Gastrocnemius medialis (tissue), 4 donors: ENCODE measurements around the gene NFAM1. TPM values are rescaled to one million over a fixed set of nuclear protein-coding genes. Genes with fewer than 3 reads are reported as not detected.

Source experiments
- ATAC-seq, 2 donors: fragments of 150-250 bp; one replicate each; pipeline ENCODE4 v1.9.1; 2016
- DNase-seq, 2 donors: peaks; one replicate each; pipeline ENCODE4 v3.0.0-alpha.2; 2019
- H3K27ac ChIP-seq, 4 donors: fragments of 200-600 bp; sonication (generic); 1 replicate in 1 of 4; 2 replicates in 3 of 4; pipeline ENCODE4 v1.5.1; 2016 to 2018; ENCODE audit warnings: mild to moderate bottlenecking in 2 of 4, moderate library complexity in 1 of 4
- H3K27me3 ChIP-seq, 3 donors: fragments of 200-600 bp; sonication (generic) in 2 of 3; 1 replicate in 1 of 3; 2 replicates in 2 of 3; pipeline versions ENCODE4 v1.5.1 to v1.6.0; 2016 to 2019; ENCODE audit warnings: mild to moderate bottlenecking in 1 of 3, moderate library complexity in 1 of 3
- H3K36me3 ChIP-seq, 2 donors: fragments of 200-600 bp; sonication (generic) in 1 of 2; one replicate each; pipeline ENCODE4 v1.5.1; 2017 to 2018
- H3K4me1 ChIP-seq, 2 donors: fragments of 200-600 bp; sonication (generic) in 1 of 2; one replicate each; pipeline ENCODE4 v1.5.1; 2016 to 2017; ENCODE audit warnings: mild to moderate bottlenecking in 2 of 2
- H3K4me3 ChIP-seq, 4 donors: fragments of 200-600 bp; sonication (generic) in 3 of 4; 1 replicate in 1 of 4; 2 replicates in 3 of 4; pipeline ENCODE4 v1.5.1; 2016 to 2019; ENCODE audit warnings: mild to moderate bottlenecking in 2 of 4
- H3K9me3 ChIP-seq, 3 donors: fragments of 200-600 bp; sonication (generic) in 2 of 3; 1 replicate in 1 of 3; 2 replicates in 2 of 3; pipeline ENCODE4 v1.5.1; 2016 to 2019
- CTCF ChIP-seq, 5 experiments: fragments of 450-650 bp in 3 of 5; fragments of 200-600 bp in 2 of 5; sonication (generic) in 2 of 5; IDR thresholded peaks in 4 of 5; conservative IDR thresholded peaks in 1 of 5; 1 replicate in 4 of 5; 2 replicates in 1 of 5; pipeline ENCODE4 v1.5.1; 2016 to 2019; ENCODE audit warnings: antibody characterized with exemption in 5 of 5, mild to moderate bottlenecking in 3 of 5, moderate library complexity in 3 of 5
- POLR2A ChIP-seq, 2 donors: fragments of 450-650 bp; IDR thresholded peaks; one replicate each; pipeline ENCODE4 v1.6.1; 2017; ENCODE audit warnings: antibody characterized with exemption in 2 of 2, mild to moderate bottlenecking in 2 of 2, moderate library complexity in 2 of 2
- in situ Hi-C, 4 donors: fragments of 200-750 bp; cut with MboI; loops; one replicate each; pipeline versions ENCODE4 v1.15.0 to v1.8.0; 2017; ENCODE audit warnings: low sequenced_read_pairs in 4 of 4
- intact Hi-C: fragments of 100-400 bp; cut with DNase I; formaldehyde crosslinking; loops from one replicate; pipeline ENCODE4 v1.15.1; 2023; ENCODE audit warnings: low total_unique reads
- total RNA-seq, 4 donors: library from RNA; depleted of rRNA; stranded (reverse); fragments of >200 nt; gene quantifications; one replicate each; pipeline versions ENCODE4 v1.1.0 to v1.2.3, GENCODE V29; 2016

The NFAM1 gene
- total RNA-seq, 4 donors from 2014 or later = 0.20 to 0.59 (median 0.58) TPM; not detected in 1

- DNase-seq = no peak
- in situ Hi-C loops = no loop called here
- TF ChIP-seq POLR2A (IDR thresholded peaks at IDR 0.05) (no peak), CTCF (IDR thresholded peaks at IDR 0.05 in 4 of 5, conservative IDR thresholded peaks at IDR 0.05 in 1 of 5) (no peak)
- H3K36me3 ChIP-seq = no peaks in the 10 kb centered on the region
- H3K27me3 ChIP-seq = peaks cover 11 to 14% (median 14%) of the 10 kb centered on the region in 3 donors
- H3K27ac ChIP-seq = no peak overlapping the region
- no peak for ATAC-seq
- intact Hi-C loops = no loop called here
- H3K4me3 ChIP-seq = no peak overlapping the region
- H3K9me3 ChIP-seq = no peaks in the 10 kb centered on the region
- H3K4me1 ChIP-seq = peaks cover 0 to 6% of the 10 kb centered on the region in 2 donors
These were observed 15.5 kb downstream of the NFAM1 start for GRCh38 chr22:42416671-42417230.

- TF ChIP-seq POLR2A (IDR thresholded peaks at IDR 0.05) (no peak), CTCF (IDR thresholded peaks at IDR 0.05 in 4 of 5, conservative IDR thresholded peaks at IDR 0.05 in 1 of 5) (no peak)
- ATAC-seq (no peak), DNase-seq (no peak)
- in situ Hi-C loops (no loop called here), intact Hi-C loops (no loop called here)
- Histone ChIP-seq H3K27me3 (peaks cover 6 to 11% (median 7%) of the 10 kb centered on the region in 3 donors), H3K27ac (no peak overlapping the region), H3K4me3 (no peak overlapping the region), H3K36me3 (no peaks in the 10 kb centered on the region), H3K4me1 (peaks cover 0 to 6% of the 10 kb centered on the region in 2 donors), H3K9me3 (no peaks in the 10 kb centered on the region)
These were observed 17.5 kb downstream of the NFAM1 start for GRCh38 chr22:42414565-42415303.

GRCh38 chr22:42414021-42414420 lies 18.2 kb downstream of the NFAM1 start:
- no peak for ATAC-seq
- Histone ChIP-seq H3K4me3 (no peak overlapping the region), H3K27ac (no peak overlapping the region), H3K4me1 (no peaks in the 10 kb centered on the region), H3K9me3 (no peaks in the 10 kb centered on the region), H3K27me3 (peaks cover 2 to 6% (median 3%) of the 10 kb centered on the region in 3 donors), H3K36me3 (no peaks in the 10 kb centered on the region)
- no peak for DNase-seq
- in situ Hi-C loops (no loop called here), intact Hi-C loops (no loop called here)
- TF ChIP-seq CTCF (IDR thresholded peaks at IDR 0.05 in 4 of 5, conservative IDR thresholded peaks at IDR 0.05 in 1 of 5) = no peak

GRCh38 chr22:42412744-42413333 lies 19.4 kb downstream of the NFAM1 start:
- TF ChIP-seq POLR2A (IDR thresholded peaks at IDR 0.05) = no peak
- TF ChIP-seq CTCF (IDR thresholded peaks at IDR 0.05 in 4 of 5, conservative IDR thresholded peaks at IDR 0.05 in 1 of 5) = no peak
- no peaks in the 10 kb centered on the region for H3K9me3 ChIP-seq
- intact Hi-C loops (no loop called here), in situ Hi-C loops (no loop called here)
- no peaks in the 10 kb centered on the region for H3K36me3 ChIP-seq
- H3K27me3 ChIP-seq = no peaks in the 10 kb centered on the region
- DNase-seq (no peak), ATAC-seq (no peak)
- no peak overlapping the region for H3K4me3 ChIP-seq
- H3K4me1 ChIP-seq = no peaks in the 10 kb centered on the region
- no peak overlapping the region for H3K27ac ChIP-seq
